Pancreas (tissue), 10 donors: ENCODE data around the gene CHPF. TPM values are rescaled to one million over a fixed set of nuclear protein-coding genes. Genes with fewer than 3 reads are reported as not detected.

Experiments
- ATAC-seq, 4 donors: fragments of 200-7000 bp; cut with Tn5 transposase; one replicate each; pipeline versions ENCODE4 v1.8.0 to v1.9.1; 2020; ENCODE audit warnings: mild to moderate bottlenecking in 4 of 4, moderate library complexity in 4 of 4
- DNase-seq, 6 donors: peaks; one replicate each; pipeline ENCODE4 v3.0.0-alpha.2; 2020
- FAIRE-seq: peaks from 2 replicates; lab custom pipeline; 2012; peaks lifted over from hg19 to GRCh38; lab: Jason Lieb, UNC
- H3K27ac ChIP-seq, 4 donors: fragments of 200-600 bp; sonication (generic); 1 replicate in 3 of 4; 2 replicates in 1 of 4; pipeline versions ENCODE4 v1.5.0 to v1.8.0; 2020
- H3K27me3 ChIP-seq, 4 donors: fragments of 200-600 bp; one replicate each; pipeline ENCODE4 v1.8.0; 2021
- H3K36me3 ChIP-seq, 3 donors: fragments of 200-600 bp; sonication (generic) in 1 of 3; one replicate each; pipeline versions ENCODE4 v1.5.0 to v1.8.0; 2020 to 2021
- H3K4me1 ChIP-seq, 3 donors: fragments of 200-600 bp; one replicate each; pipeline ENCODE4 v1.8.0; 2021
- H3K4me3 ChIP-seq, 4 donors: fragments of 200-600 bp; sonication (generic) in 2 of 4; one replicate each; pipeline versions ENCODE4 v1.5.0 to v1.8.0; 2020 to 2021
- H3K9me3 ChIP-seq, 4 donors: fragments of 200-600 bp; one replicate each; pipeline ENCODE4 v1.8.0; 2021
- WGBS, 2 donors: extraction: QIAGEN DNeasy Blood & Tissue Kit; methylation state at CpG; one replicate each; pipeline ENCODE4 v1.1.7; 2013; 5-methylcytosine and 5-hydroxymethylcytosine counted together
- intact Hi-C, 3 donors: fragments of 100-400 bp; cut with DNase I; formaldehyde crosslinking; loops; one replicate each; pipeline versions ENCODE4 v1.11.1 to v1.14.2; 2022
- polyA plus RNA-seq, 2 donors: library from polyadenylated mRNA; stranded (reverse); fragments of 200-250 nt; gene quantifications; one replicate each; pipeline ENCODE4 v1.2.3, GENCODE V29; 2013
- total RNA-seq, 6 donors: library from RNA; stranded (reverse); fragmentation: NEBNext Ultra II Directional in 4 of 6; extraction: Animal tissue kit (Norgen Biotek cat#: 25700) in 4 of 6; gene quantifications; one replicate each; pipeline versions ENCODE4 v1.2.1 to v1.2.4, GENCODE V29; 2021 to 2023
- TF ChIP-seq, protein P1 (sequence below), 4 donors: fragments of 200-600 bp; sonication (generic) in 3 of 4; IDR thresholded peaks; one replicate each; pipeline versions ENCODE4 v1.5.0 to v1.8.0; 2021; ENCODE audit warnings: antibody characterized with exemption in 4 of 4
- donor health status: healthy with polysubstance abuse.
- donor health status: DM: no; HTN: no; CAD: no; lungs with moderate emphysema.
- donor health status: DM: no; HTN: no; CAD: no.
- donor health status: control.
- donor health status: control.
- donor health status: Bipolar disorder and iron deficiency.
- donor health status: DM: yes; HTN: yes; CAD: no.
- donor health status: DM: no; HTN: no; CAD: no.
- donor health status: DM: no; HTN: no; CAD: no.
- donor health status: DM: yes; HTN: yes; CAD: no.

Gene CHPF
- total and polyA plus RNA-seq, 8 donors = 55.1 to 105 (median 68.5) TPM

DNA sequence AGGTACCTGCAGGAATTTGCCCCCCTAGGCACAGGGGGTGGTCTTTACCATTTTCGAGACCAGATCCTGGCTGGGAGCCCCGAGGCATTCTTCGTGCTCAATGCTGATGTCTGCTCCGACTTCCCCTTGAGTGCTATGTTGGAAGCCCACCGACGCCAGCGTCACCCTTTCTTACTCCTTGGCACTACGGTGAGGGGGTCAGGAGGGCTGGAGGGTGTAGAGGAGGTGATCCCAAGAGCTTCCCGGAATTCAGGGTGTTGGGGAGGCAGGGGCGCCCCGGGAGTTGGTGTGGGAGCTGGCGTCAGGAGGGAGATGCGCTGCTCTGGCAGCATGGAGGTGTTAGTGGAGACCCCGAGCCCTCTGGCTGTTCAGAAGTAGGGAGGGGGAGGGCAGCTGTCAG is 41.8 kb downstream of the CHPF start:
- Histone ChIP-seq H3K36me3 (peaks cover 0 to 23% (median 0%) of the 10 kb centered on the region in 3 donors), H3K9me3 (no peaks in the 10 kb centered on the region), H3K27me3 (no peaks in the 10 kb centered on the region), H3K4me3 (no peak overlapping the region), H3K27ac (no peak overlapping the region), H3K4me1 (peaks cover 0 to 15% (median 4%) of the 10 kb centered on the region in 3 donors)
- intact Hi-C loops = no loop called here
- 91 to 95% methylated on average over 14 of the region's 14 CpGs for WGBS, 2 donors
- TF ChIP-seq, protein P1, sequence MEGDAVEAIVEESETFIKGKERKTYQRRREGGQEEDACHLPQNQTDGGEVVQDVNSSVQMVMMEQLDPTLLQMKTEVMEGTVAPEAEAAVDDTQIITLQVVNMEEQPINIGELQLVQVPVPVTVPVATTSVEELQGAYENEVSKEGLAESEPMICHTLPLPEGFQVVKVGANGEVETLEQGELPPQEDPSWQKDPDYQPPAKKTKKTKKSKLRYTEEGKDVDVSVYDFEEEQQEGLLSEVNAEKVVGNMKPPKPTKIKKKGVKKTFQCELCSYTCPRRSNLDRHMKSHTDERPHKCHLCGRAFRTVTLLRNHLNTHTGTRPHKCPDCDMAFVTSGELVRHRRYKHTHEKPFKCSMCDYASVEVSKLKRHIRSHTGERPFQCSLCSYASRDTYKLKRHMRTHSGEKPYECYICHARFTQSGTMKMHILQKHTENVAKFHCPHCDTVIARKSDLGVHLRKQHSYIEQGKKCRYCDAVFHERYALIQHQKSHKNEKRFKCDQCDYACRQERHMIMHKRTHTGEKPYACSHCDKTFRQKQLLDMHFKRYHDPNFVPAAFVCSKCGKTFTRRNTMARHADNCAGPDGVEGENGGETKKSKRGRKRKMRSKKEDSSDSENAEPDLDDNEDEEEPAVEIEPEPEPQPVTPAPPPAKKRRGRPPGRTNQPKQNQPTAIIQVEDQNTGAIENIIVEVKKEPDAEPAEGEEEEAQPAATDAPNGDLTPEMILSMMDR (IDR thresholded peaks at IDR 0.05) = no peak
- DNase-seq (peak in 1 of 6 donors; percentile 45), ATAC-seq (no peak), FAIRE-seq (no peak)

- DNase-seq (no peak), FAIRE-seq (no peak), ATAC-seq (no peak)
- whole genome bisulfite sequencing, 2 donors = 85 to 88% methylated on average over 2 of the region's 2 CpGs
- TF ChIP-seq, protein P1 (IDR thresholded peaks at IDR 0.05) = no peak
- intact Hi-C loops = no loop called here
- no peak overlapping the region for H3K27ac ChIP-seq
- H3K9me3 ChIP-seq = no peaks in the 10 kb centered on the region
- no peaks in the 10 kb centered on the region for H3K27me3 ChIP-seq
- H3K4me3 ChIP-seq = no peak overlapping the region
- peaks cover 0 to 15% (median 4%) of the 10 kb centered on the region in 3 donors for H3K4me1 ChIP-seq
- peaks cover 0 to 10% (median 0%) of the 10 kb centered on the region in 3 donors for H3K36me3 ChIP-seq
Observed at GRCh38 chr2:219500135-219500534, 43.5 kb downstream of the CHPF start.

GRCh38 chr2:219499555-219499954 is 44.1 kb downstream of the CHPF start:
- H3K36me3 ChIP-seq = peaks cover 0 to 9% (median 0%) of the 10 kb centered on the region in 3 donors
- FAIRE-seq = no peak
- intact Hi-C loops = no loop called here
- H3K4me3 ChIP-seq = peak overlapping the region; percentile 61 to 67 (median 64)
- ATAC-seq = no peak
- H3K27me3 ChIP-seq = no peaks in the 10 kb centered on the region
- DNase-seq = no peak
- 21 to 30% methylated on average over 1 of the region's 1 CpG for WGBS, 2 donors
- TF ChIP-seq, protein P1 (IDR thresholded peaks at IDR 0.05) = no peak
- no peak overlapping the region for H3K27ac ChIP-seq
- H3K4me1 ChIP-seq = peaks cover 0 to 15% (median 4%) of the 10 kb centered on the region in 3 donors
- no peaks in the 10 kb centered on the region for H3K9me3 ChIP-seq

- peaks cover 0 to 15% (median 4%) of the 10 kb centered on the region in 3 donors for H3K4me1 ChIP-seq
- no peaks in the 10 kb centered on the region for H3K27me3 ChIP-seq
- DNase-seq (no peak), FAIRE-seq (no peak), ATAC-seq (no peak)
- intact Hi-C loops = no loop called here
- peaks cover 0 to 4% (median 0%) of the 10 kb centered on the region in 3 donors for H3K36me3 ChIP-seq
- TF ChIP-seq, protein P1 (IDR thresholded peaks at IDR 0.05) = no peak
- H3K9me3 ChIP-seq = no peaks in the 10 kb centered on the region
- H3K4me3 ChIP-seq = peak overlapping the region; percentile 61 to 67 (median 64)
- 1% methylated on average over 3 of the region's 3 CpGs for WGBS, 2 donors
- peak overlapping the region; percentile 75 to 95 (median 88) for H3K27ac ChIP-seq
Observed at GRCh38 chr2:219499058-219499307, 44.6 kb downstream of the CHPF start.

GRCh38 chr2:219498280-219499057 is 45.1 kb downstream of the CHPF start, which contains the start of gene GMPPA:
TSS of gene GMPPA (plus strand) at chr2:219498891. CDS start at chr2:219499976, 1,085 bp downstream.
- 0% methylated on average over 49 of the region's 49 CpGs for WGBS, 2 donors
- FAIRE-seq = peak; percentile 79

More at GRCh38 chr2:219498280-219499057, 45.1 kb downstream of the CHPF start, which contains the start of gene GMPPA:
- Histone ChIP-seq H3K27ac (peak within 1 kb of the TSS; percentile 75 to 95 (median 88)), H3K27me3 (no peaks in the 10 kb centered on the region), H3K4me1 (peaks cover 0 to 15% (median 4%) of the 10 kb centered on the region in 3 donors), H3K9me3 (no peaks in the 10 kb centered on the region), H3K36me3 (no peaks in the 10 kb centered on the region), H3K4me3 (peak within 1 kb of the TSS; percentile 61 to 67 (median 64))
- TF ChIP-seq, protein P1 (IDR thresholded peaks at IDR 0.05) = no peak
- intact Hi-C loops = no loop called here
- DNase-seq (peak; percentile 91 to 98 (median 96)), ATAC-seq (peak; percentile 85 to 95 (median 89))
